Measurements from ENCODE around the gene ARL17B.
A peak's percentile ranks its signal among the peaks of the same experiment; 100 is the strongest.
"Not testable (repeated sequence)": the region's sequence is repeated elsewhere in the genome, so short reads cannot be mapped to it uniquely, and the experiment has no call there.

Gene ARL17B

DNA sequence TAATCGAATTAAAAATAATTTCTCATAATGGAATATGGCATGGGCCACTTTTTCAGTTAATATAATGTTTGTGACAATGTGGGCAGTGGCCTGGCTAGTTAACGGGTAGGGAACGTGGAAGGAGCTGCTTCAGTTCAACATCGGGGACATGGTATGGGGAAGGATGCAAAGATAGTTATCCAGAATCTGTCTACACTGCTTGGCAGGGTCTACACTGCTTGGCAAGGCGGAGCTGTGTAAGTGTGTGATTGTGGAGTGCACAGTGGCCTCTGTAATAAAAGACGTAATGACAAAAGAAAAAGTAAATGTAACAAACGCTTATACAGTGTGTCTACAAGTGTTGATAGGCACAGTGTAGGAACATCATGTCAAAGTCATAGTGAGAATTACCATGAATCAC, 74.0 kb downstream of the ARL17B start:
- DNase-seq: not testable (repeated sequence)

DNA sequence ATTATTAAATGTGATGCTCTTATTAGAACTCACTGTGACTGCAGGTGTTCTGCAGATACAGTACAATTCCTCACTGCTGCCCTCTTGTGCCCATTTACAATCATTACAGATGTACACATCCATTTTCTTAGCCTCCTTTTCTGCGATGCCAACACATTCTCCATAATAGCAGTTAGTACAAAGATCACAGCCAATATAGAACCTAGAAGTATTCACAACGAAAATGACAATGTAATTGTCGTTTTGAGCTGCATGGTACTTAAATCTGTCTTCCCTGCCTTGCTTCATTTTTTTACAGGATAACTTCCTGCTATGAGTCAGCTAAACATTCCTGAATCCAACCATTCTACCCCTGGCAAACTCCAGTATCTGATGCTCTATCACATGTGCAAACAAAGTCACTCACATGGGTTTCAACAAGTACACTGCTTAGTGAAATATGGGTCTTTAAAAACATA, 74.8 kb downstream of the ARL17B start:
- peak; percentile 89 for DNase-seq

DNA sequence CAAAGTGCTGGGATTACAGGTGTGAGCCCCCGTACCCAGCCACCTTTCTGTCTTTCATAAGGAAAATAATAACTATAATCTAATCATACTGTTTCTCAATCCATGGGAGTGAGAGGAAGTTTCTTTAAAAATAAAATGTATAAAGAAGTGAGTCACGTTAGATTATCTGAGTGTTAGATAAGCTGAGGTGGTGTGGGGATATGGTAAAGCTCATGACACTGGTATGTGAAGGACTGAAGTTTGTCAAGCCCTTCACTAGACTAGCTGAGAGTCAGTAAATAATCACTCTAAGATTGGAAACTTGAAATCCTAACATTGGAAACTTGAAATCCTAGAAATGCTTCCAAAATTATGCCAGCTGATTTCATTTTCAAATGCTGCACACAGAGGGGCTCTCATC, 76.1 kb downstream of the ARL17B start:
- not testable (repeated sequence) for DNase-seq

DNA sequence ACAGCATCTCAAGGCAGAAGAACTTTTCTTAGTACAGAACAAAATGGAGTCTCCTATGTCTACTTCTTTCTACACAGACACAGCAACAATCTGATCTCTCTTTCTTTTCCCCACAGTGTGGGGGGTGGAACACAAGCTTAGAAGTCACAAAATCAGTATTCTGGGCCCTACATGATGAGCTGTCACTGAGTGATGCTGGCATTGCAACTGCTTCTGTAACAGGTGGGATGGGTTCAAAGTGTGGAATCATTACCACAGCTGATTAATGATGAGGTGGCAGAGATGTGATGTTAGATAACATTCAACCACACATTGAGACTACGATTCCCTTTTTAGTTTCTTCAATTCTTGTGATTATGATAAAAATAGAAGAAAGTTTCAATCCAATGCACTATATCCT, 77.1 kb downstream of the ARL17B start:
- DNase-seq: peak; percentile 27

DNA sequence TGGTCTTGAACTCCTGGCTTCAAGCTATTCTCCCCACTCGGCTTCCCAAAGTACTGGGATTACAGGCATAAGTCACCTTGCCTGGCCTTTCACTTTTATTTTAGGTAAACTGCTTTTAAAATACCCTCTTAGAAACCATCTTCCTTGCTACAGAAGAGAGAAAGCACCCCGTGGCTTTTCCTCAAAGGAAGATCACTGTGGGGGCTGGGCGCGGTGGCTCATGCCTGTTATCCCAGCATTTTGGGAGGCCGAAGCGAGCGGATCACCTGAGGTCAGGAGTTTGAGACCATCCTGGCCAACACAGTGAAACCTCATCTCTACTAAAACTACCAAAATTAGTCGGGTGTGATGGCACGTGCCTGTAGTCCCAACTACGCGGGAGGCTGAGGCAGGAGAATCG, 78.9 kb downstream of the ARL17B start:
- DNase-seq: not testable (repeated sequence)

DNA sequence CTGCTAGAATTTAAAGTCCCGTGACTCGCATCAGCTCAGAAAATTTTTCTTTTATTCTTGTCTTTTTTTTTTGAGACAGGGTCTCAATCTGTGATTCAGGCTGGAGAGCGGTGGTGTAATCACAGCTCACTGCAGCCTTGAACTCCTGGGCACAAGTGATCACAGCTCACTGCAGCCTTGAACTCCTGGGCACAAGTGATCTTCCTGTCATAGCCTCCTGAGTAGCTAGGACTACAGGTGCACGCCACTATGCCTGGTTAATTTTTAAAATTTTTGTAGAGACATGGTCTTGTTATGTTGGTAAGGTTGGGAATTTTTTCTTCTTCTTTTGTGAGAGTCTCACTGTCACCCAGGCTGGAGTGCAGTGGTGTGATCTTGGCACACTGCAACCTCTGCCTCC, 80.2 kb downstream of the ARL17B start:
- not testable (repeated sequence) for DNase-seq

DNA sequence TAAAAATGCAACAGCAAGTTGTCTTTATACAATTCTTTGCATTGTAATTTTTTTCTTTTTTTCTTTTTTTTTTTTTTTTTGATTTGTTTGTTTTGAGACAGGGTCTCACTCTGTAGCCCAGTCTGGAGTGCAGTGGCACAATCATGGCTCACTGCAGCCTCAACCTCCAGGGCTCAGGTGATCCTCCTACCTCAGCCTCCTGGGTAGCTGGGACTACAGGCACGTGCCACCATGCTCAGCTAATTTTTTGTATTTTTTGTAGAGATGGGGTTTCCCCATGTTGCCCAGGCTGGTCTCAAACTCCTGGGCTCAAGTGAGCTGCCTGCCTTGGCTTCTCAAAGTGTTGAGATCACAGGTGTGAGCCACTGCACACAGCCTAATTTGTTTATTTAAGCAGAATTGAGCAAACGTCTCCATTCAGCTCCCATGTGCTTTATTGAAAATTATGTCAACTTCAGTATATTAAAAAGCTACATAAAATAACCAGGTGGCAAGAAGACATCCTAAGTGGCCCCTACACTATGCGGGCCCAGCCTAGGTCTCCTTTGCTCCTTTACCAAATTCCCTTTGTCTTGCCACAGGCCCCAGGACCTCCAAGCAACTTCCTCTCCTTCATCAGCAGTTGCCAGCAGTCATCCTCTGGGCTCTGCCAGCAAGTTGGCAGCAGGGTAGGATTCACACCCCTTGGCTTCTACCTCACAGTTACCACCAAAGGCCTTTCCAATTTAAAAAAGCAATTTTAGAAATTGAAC, 84.7 kb downstream of the ARL17B start:
- not testable (repeated sequence) for DNase-seq

DNA sequence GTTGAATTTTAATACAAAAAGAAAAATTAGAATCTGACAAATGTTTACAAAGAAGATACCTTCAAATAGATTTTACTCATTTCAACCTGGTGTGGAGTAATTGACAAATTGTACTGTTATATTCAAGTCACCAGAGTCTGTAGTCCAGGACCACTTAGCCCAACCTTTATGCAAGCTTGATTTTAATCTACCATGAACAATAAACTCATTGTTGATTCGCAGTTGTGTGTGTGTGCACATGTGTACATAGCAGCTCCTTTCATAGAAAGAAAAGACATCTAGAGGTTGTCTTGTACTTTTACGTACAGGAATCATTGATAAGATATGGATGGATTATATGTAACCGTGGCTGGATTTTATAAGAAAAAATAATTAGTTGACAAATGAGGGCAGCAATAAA, 87.3 kb downstream of the ARL17B start:
- DNase-seq: no peak

DNA sequence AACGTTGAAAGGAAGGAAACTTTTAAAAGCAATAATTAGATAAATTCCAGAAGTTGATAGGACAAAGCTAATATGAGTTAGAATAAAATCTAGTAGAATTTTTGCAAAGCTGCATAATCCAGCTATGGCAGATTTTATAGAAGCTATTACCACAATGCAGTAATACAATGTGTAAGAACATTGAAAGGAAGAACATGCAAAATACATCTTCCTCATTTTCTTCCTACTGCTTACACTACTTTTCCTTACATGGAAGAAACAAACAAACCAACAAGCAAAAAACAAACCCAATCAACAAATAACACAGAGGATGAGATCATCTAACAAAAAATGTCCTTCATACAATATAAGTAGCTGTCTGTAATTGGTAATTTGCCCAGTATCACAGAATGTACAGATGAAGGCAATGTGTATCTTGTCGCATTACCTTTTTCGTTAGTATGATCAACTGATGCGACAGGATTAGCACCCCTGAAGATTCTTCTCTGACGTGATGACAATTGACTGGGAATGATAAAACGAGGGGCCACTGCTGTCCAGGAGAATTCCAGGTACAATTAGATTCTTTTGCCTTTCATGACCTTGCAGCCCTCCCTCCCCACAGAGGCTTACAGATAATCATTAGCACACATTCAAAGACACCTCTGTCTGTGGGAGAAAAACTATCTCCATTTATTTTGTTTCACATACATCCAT, 87.9 kb downstream of the ARL17B start:
- no peak for DNase-seq

DNA sequence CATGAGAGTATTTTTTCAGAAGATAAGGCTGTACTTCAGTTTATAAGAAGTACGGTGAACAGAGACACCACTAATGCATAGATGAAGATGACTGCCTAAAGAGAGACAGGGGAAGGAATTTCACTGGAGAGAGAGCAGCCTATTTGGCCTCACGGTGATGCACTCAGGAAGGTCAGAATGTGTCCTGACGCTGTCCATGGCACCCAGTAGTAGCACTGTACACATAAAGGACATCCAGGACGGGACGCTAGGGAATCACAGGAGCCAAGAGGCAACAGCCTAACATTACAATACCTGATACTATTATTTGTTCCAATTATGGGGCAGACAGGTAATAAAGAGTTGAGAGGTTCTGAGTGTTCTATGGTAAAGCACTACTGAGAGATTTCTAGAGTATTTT, 91.5 kb downstream of the ARL17B start:
- no peak for DNase-seq

DNA sequence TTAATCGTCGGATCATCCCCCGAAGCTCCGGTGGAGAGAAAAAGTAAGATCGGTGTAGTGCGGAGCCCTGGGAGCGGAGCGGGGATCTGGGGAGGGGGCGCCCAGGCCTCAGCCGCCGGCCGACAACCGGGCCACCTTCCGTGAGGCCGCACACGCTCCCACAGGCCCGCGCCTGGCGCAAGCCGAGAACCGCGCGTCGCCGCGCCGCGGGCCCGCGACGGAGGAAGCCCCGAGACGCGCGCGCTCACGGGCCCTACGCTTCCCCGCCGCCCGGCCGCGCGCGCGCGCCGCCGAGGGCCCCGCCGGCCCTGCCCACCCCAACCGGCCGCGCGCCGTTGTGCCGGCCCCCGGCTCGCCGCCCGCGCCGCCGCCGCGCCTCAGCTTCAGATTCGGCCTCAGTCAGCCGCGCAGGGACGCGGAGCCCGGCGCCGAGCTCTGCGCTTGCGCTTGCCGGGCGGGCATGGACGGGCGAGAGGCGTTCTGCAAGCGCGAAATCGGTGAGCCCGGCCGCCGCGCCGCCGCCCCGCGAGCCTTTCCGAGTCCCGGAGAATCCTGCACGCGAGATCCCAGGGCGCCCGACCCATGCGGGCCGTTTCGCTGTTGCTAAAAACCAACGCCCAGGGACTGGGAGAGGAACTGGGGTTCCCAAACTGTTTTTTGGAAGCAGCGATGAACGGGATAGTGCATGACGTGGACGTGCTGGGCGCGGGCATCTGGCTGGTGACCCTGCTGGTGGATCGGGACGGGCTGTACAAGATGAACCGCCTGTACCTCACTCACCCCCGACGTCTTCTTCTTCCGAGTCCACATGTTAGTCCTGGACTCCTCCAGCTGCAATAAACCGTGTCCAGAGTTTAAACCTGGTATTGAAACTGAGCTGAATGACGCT, 94.7 kb downstream of the ARL17B start:
- DNase-seq: peak; percentile 83

DNA sequence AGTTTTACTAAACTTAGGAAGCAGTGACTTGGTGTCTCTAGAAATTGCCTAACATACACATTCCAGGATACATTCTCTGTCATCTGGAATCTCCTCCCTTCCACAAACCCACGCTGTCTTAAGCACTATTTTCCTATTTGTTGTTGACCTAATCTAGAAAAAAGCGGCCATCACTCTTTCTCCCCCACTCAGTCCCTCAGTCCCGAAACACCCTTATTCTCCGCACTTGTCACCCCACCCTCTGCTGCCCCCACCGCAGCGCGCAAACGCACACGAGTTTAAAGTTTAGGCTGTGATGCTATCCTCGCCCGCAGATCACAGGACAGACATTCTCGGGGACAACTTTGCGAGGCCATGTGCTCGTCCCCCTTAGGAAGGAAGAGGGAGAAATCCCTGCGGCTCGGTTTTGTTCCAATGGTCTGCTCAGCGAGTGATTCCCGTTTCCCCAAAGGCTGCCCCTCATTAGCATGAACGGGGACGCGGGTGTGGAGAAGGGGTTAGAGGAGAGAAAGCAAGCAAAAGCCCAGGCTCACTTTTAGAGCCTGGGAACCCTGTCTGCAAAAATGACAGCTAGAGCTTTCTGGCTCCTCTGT, 95.4 kb downstream of the ARL17B start:
- not testable (repeated sequence) for DNase-seq

DNA sequence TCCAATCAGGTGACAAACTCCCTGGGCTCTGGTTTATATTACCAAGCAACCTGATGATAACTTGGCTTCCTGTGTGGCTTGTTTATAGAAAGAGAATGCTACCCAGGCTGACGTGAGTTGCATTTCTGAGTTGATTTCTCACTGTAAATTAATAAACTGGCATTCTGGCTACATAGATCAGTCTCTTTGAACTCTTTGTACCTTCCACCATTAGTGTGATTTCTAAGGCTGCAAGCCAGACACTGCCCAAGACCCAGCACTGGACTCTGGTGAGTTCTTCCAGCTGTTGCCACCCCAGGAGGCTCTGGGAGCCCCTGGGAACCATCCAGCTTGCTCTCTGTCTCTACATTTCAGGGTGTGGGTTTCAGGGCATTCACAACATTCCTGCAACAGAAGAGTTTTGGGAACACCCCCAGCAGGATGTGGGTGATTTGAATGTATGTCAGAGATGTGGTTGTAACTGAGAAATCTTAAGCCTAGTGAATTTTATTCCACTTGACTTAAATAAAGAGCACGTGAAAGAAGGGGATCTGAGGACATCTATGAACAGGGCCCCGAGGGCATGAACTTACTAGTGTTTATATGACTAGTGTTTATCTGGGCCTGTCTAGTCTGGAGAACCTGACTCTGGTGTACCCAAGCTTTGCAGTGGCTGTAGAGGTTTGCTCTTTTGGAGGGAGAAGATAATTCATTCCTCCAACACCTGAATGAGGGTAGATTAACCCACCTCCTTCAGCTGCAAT, 96.9 kb downstream of the ARL17B start:
- DNase-seq: peak; percentile 24

DNA sequence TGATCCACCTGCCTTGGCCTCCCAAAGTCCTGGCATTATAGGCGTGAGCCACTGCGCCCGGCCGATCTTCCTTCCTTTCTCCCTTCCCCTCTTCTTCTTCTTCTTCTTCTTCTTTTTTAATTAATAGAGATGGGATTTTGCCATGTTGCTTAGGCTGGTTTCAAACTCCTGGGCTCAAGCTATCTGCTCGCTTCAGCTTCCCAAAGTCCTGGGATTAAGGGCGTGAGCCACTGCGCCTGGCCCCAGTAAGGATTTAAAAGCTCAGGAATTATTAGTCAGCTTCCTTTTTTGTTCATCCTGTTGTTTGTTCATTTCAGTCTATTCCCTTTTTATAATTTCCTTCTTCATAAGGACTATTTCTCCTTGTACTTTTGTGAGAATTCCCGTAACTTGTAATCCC, 99.3 kb downstream of the ARL17B start:
- DNase-seq: no peak

DNA sequence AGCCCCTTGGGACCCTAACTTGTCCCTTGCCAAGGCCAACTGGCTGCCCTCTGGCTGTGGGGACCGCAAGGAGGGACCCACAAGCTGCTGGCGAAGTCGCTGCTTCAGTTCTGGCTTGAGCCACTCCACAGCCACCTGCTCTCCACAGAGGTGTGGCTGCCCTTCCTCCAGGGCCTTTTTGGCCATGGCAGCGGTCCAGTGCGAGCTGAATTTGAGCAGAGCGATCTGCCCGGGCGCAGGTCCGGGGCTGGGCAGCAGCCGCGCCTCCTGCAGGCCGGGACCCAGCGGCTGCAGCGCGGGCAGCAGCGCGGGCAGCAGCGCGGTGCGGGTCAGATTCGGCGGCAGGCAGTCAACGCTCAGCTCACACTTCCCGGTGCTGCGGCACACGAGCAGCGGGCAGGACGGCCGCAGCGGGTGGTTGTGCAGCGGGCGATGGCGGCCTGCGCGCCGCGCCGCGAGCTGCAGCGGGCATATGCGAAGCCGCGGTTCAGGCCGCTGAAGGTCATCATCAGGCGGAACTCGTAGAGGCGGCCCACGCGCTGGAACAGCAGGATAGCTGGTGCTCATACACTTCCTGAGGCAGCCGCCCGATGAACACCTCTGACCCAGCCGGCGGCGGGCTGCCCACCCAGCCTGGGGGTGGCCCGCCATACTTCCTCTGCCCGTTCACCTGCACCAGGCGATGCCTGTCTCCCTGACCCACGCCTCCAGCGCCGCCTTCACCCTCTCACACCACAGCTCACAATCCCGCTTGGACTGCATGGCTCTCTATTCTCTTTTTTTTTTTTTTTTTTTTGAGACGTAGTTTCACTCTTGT, 101.5 kb downstream of the ARL17B start:
- peak; percentile 17 for DNase-seq

DNA sequence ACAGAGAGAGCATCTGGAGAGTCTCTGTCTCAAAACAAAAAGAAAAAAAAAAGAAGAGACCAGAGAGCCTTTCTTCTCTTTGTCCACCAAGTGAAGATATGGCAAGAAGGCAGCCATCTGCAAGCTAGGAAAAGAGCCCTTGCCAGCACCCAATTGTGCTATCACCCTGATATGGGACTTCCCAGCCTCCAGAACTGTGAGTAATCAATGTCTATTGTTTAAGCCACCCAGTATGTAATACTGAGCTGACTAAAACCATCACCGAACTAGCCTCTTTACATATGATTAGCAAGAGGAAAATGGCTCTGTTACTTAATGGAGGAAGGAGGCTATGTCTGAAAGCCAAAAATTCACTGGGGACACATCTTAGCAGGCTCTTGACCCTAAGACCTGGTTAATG, 105.2 kb downstream of the ARL17B start:
- not testable (repeated sequence) for DNase-seq

DNA sequence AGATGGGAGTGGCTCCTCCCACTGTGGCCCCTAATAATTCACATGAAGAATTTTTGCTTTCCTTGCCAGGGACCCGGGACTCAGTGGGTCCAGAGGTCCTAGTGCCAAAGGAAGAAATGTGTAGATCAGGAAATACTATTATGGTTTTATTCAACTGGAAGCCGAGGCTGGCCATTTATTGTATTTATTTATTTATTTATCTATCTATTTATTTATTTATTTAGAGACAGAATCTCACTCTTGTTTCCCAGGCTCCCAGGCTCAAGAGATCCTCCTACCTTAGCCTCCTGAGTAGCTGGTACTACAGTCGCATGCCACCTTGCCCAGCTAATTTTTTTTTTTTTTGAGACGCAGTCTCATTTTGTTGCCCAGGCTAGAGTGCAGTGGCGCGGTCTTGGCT, 107.4 kb downstream of the ARL17B start:
- not testable (repeated sequence) for DNase-seq

DNA sequence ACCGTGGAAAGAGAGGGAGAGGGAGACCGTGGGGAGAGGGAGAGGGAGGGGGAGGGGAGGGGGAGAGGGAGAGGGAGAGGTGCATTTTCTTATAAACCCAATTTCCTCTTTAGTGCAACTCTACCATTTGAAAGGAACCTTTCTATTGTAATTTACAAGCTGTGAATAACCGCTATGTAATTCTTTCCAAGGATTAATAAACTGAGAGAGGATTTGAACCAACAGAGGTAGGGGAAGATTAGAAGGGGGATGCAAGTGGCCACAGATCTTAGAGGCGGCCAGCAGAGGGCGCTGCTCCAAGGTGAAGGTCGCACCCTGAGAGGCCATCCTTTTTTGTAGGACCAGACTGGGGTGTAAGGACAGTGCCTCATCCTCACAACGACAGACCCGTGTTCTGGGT, 107.8 kb downstream of the ARL17B start:
- peak; percentile 84 for DNase-seq

DNA sequence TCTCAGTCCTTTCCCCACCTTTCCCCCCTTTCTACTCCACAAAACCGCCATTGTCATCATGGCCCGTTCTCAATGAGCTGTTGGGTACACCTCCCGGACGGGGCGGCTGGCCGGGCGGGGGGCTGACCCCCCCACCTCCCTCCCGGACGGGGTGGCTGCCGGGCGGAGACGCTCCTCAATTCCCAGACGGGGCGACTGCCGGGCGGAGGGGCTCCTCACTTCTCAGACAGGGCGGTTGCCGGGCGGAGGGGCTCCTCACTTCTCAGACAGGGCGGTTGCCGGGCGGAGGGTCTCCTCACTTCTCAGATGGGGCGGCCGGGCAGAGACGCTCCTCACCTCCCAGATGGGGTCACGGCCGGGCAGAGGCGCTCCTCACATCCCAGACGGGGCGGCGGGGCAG, 108.8 kb downstream of the ARL17B start:
- DNase-seq: not testable (repeated sequence)

DNA sequence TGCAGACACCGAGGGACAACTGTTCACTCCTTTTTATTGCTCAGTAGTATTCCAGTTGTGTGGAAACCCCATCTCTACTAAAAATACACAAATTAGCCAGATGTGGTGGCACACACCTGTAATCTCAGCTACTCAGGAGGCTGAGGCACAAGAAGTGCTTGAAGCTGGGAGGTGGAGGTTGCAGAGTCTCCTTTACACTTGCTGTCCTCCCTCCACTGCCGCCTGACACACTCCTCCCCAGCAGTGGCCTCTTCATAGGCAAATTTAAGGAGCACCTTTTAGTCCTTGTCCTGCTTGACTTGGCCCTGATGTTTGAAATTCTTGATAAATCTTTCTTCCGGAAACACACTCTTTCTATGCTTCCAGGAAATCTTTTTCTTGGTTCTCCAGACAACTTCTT, 112.4 kb downstream of the ARL17B start:
- DNase-seq: not testable (repeated sequence)
